ENCODE data around the gene TEDC1. TPM values are rescaled to one million over a fixed set of nuclear protein-coding genes. Genes with fewer than 3 reads are reported as not detected.

The TEDC1 gene
- total and polyA plus RNA-seq, 7 donors, result 0.95 to 5.2 (median 1.9) TPM

DNA sequence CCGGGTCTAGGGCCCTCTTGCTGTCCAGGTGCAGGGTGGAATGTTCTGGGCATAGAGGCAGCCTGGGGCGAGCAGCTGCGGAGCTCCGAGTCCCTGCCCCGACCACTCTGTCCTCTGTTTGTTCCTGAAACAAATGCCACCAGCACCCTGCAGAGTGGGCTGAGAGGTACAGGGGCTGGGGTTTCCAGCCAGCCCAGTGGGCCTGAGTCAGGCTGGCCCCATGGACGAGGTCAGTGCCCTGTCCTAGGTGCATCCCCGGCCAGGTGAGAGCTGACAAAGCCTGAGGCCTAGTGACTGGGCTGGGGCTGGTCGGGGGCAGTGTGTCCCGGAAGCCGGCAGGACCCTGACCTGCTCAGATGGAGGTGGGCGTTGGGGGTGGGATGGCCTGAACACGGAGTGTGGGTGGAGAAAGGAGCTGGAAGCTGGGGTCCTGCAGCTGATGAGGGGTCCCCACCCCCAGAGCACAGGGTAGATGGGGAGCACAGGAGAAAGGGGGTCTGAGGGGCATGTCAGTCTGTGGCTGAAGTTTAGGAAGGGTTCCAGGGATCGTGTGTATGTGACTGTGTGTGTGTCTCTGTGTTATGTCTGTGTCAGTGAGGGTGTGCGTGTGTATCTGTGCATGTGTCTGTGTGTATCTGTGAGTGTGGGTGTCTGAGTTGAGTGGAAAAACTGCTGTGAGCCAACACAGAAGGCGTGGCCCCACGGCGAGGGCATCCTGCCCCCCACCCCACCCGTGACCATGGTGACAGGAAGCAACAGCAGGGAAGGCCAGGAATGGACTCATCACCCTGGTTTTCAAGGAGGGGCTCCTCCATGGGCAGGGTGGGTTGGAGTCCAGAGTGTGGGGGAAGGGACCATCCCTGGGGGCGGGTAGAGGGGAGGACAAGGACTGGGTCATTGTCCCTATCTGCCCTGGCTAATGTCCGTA is 6.7 kb upstream of the TEDC1 start:
- H3K4me1 ChIP-seq, result peaks cover 28% of the 10 kb centered on the region
- no peaks in the 10 kb centered on the region for H3K9me3 ChIP-seq

DNA sequence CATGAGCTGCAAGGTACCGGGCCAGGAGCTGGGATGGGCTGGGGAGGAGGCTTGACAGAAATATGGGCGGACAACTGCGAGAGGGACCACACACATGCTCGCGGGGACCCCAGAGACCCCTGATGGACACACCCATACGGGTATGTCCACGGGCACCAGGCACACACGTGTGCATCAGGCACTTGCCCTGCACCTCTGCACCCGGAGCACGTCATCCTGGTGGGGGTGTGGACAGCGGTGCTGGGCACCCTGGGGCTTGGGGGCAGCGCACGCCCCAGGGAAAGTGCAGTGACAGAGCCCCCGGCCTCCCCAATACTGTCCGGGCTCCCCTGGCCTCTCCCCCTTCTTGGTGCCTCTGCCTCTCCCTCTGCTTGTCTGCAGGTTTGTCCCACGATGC is 6.1 kb upstream of the TEDC1 start:
- 67 to 73% (median 67%) methylated on average over 16 of the region's 16 CpGs for WGBS, 3 donors
- H3K27ac ChIP-seq, result no peak overlapping the region
- no peak overlapping the region for H3K4me3 ChIP-seq
- TF ChIP-seq, protein P1, sequence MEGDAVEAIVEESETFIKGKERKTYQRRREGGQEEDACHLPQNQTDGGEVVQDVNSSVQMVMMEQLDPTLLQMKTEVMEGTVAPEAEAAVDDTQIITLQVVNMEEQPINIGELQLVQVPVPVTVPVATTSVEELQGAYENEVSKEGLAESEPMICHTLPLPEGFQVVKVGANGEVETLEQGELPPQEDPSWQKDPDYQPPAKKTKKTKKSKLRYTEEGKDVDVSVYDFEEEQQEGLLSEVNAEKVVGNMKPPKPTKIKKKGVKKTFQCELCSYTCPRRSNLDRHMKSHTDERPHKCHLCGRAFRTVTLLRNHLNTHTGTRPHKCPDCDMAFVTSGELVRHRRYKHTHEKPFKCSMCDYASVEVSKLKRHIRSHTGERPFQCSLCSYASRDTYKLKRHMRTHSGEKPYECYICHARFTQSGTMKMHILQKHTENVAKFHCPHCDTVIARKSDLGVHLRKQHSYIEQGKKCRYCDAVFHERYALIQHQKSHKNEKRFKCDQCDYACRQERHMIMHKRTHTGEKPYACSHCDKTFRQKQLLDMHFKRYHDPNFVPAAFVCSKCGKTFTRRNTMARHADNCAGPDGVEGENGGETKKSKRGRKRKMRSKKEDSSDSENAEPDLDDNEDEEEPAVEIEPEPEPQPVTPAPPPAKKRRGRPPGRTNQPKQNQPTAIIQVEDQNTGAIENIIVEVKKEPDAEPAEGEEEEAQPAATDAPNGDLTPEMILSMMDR (IDR thresholded peaks at IDR 0.05), result no peak
- H3K36me3 ChIP-seq (ENCODE audit: insufficient read depth in 1 of 2, low read depth in 1 of 2), result no peaks in the 10 kb centered on the region
- peaks cover 29% of the 10 kb centered on the region for H3K4me1 ChIP-seq
- ATAC-seq, result no peak
- no peaks in the 10 kb centered on the region for H3K9me3 ChIP-seq
- DNase-seq, result no peak
- intact Hi-C loops (cut with DNase I), result loop anchor here in 1 of 2 donors (5.0 kb wide), 1 partner anchor 38 kb away; no protein-coding TSS in a partner anchor
- peaks cover 0 to 22% (median 0%) of the 10 kb centered on the region in 3 donors for H3K27me3 ChIP-seq (ENCODE audit: insufficient read depth in 3 of 3, low read length in 2 of 3)

More for the DNA sequence above, 6.7 kb upstream of the TEDC1 start:
- no peak for ATAC-seq
- intact Hi-C loops (cut with DNase I), result no loop called here
- H3K36me3 ChIP-seq (ENCODE audit: insufficient read depth in 1 of 2, low read depth in 1 of 2), result no peaks in the 10 kb centered on the region
- H3K27me3 ChIP-seq (ENCODE audit: insufficient read depth in 3 of 3, low read length in 2 of 3), result peaks cover 0 to 22% (median 0%) of the 10 kb centered on the region in 3 donors
- 50 to 60% (median 58%) methylated on average over 20 of the region's 20 CpGs for WGBS, 3 donors
- H3K27ac ChIP-seq, result no peak overlapping the region
- H3K4me3 ChIP-seq, result no peak overlapping the region
- TF ChIP-seq, protein P1 (IDR thresholded peaks at IDR 0.05), result no peak
- peak in 1 of 2 donors; percentile 64 for DNase-seq

DNA sequence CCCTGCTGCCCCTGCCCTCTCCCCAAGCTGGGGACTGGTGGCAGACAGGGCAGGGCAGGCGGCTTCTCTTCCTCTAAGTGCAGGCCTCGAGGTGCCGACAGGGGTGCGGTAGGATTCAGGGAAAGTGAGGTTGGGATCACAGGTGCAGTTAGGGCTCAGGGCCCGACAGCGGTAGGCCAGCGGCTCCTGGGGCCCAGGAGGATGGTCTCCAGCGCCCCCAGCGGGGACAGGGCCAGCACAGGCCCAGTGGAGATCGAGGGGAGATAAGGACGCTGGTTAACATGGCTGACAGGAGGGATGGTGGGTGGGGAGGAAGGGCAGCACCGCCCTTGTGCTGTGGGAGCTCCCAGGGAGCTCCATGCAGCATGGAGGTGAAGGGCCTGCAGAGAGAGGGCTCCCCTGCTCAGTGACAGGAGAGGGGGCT is 5.3 kb upstream of the TEDC1 start:
- no peak for DNase-seq

DNA sequence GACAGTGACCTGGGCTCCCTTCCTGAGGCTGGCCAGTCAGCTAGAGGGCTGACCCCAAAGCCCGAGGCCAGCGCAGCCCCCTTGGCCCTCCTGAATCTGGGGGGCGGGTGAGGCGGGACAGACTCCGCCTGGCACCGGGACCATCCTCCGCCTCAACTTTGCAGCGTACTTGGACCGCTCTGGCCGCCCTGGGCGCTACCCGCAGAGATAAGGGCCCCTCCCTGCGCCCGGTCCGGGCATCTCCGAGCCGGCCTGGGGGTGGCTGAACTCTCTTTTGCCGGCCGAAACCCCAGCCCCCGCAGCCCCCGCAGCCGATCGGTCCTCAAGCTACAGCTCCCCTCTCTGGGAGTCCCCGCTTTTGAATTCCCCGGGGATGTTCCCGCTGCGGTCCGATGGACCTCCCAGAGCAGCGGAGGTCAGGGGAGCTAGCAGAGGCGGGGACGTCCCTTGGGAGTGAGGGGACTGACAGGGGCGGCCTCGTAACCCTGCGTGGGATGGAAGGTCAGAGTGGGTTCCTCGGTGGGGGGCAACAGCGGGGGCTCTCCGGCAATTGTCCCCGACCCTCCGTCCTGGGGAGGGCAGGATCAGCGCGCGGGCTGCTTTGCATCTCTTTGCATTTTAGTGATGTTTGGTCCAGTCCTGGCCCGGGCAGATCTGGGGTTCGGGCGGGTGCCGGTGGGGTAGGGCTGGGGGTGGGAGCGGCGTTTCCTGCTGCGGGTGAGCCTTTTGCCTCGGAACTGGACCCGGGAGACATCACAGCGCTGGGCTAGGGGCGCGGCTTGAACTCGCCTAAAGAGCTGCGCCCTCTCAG is 4.7 kb upstream of the TEDC1 start, which contains the start of gene CRIP1:
TSS of gene CRIP1 (plus strand) at position 724 of the 811 bp plus-strand sequence. CDS start 374 bp downstream, outside the sequence.
- peak within 1 kb of the TSS; percentile 60 for H3K27ac ChIP-seq
- peaks cover 19% of the 10 kb centered on the region for H3K4me1 ChIP-seq
- ATAC-seq (no peak), DNase-seq (no peak)
- no peaks in the 10 kb centered on the region for H3K9me3 ChIP-seq
- H3K36me3 ChIP-seq (ENCODE audit: insufficient read depth in 1 of 2, low read depth in 1 of 2), result no peaks in the 10 kb centered on the region
- H3K4me3 ChIP-seq, result peak within 1 kb of the TSS; percentile 75
- peaks cover 0 to 22% (median 0%) of the 10 kb centered on the region in 3 donors for H3K27me3 ChIP-seq (ENCODE audit: insufficient read depth in 3 of 3, low read length in 2 of 3)
- intact Hi-C loops (cut with DNase I), result loop anchor here in 1 of 2 donors (5.0 kb wide), 1 partner anchor 39 kb away; no protein-coding TSS in a partner anchor
- WGBS, 3 donors, result 19 to 27% (median 26%) methylated on average over 45 to 56 of the region's 56 CpGs
- TF ChIP-seq, protein P1 (IDR thresholded peaks at IDR 0.05), result no peak

More for the DNA sequence above, 5.3 kb upstream of the TEDC1 start:
- H3K36me3 ChIP-seq (ENCODE audit: insufficient read depth in 1 of 2, low read depth in 1 of 2), result no peaks in the 10 kb centered on the region
- H3K27ac ChIP-seq, result peak overlapping the region; percentile 60
- TF ChIP-seq, protein P1 (IDR thresholded peaks at IDR 0.05), result peak; percentile 11
- no peak overlapping the region for H3K4me3 ChIP-seq
- H3K9me3 ChIP-seq, result no peaks in the 10 kb centered on the region
- peaks cover 0 to 22% (median 0%) of the 10 kb centered on the region in 3 donors for H3K27me3 ChIP-seq (ENCODE audit: insufficient read depth in 3 of 3, low read length in 2 of 3)
- ATAC-seq, result no peak
- H3K4me1 ChIP-seq, result peaks cover 26% of the 10 kb centered on the region
- WGBS, 3 donors, result 36 to 56% (median 46%) methylated on average over 11 to 12 of the region's 12 CpGs
- intact Hi-C loops (cut with DNase I), result loop anchor here in 1 of 2 donors (5.0 kb wide), 1 partner anchor 38 kb away; no protein-coding TSS in a partner anchor
